Measurements from ENCODE around the gene RASGRP2.

DNA sequence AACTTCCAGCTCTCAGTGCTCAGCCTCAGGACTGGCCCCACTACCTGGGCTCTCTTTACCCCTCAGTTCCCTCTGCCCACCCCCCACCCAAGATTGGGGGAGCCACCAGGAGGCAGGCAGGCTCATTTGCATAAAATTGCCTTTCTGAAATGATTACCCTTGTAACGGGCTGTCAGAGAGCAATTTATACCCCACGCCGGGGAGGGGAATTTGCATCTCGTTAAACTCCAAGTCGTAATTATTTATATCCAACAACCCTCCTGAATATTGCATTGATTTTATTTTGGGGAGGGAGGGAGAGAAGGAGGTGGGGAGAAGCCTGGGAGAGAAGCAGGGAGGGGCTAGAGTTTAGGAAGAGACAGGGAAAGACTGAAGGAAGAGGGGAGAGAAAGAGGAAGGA is 29.3 kb downstream of the RASGRP2 start:
- TF ChIP-seq CTCF (IDR thresholded peaks at IDR 0.05; ENCODE audit: low read length) (no peak), EZH2 (IDR thresholded peaks at IDR 0.05; ENCODE audit: borderline replicate concordance, low read length) (no peak)

All from OCI-LY1 (cell line).